ENCODE measurements around the gene CEP97.

CEP97 gene

GRCh38 chr3:101720851-101721840, 3.3 kb upstream of the CEP97 start:
- H3K27me3 ChIP-seq (replicated peaks in 2 of 5; ENCODE audit: control insufficient read depth in 4 of 5, insufficient read depth in 5 of 5, low read length in 4 of 5) = no peaks in the 10 kb centered on the region
- DNase-seq = no peak
- no peaks in the 10 kb centered on the region for H3K36me3 ChIP-seq (ENCODE audit: control insufficient read depth in 4 of 4, insufficient read depth in 4 of 4, low read length in 3 of 4)
- no peaks in the 10 kb centered on the region for H3K9me3 ChIP-seq (ENCODE audit: control extremely low read depth in 1 of 5, control insufficient read depth in 4 of 5, insufficient read depth in 2 of 5, low read depth in 1 of 5, low read length in 4 of 5)
- H3K4me1 ChIP-seq (ENCODE audit: control extremely low read depth in 1 of 4, control insufficient read depth in 4 of 4, insufficient read depth in 4 of 4, low read length in 3 of 4) = peaks cover 5 to 38% (median 19%) of the 10 kb centered on the region in 4 experiments
- peak overlapping the region in 1 of 2 experiments; percentile 15 for H3K27ac ChIP-seq (ENCODE audit: insufficient read depth in 1 of 2, low read depth in 1 of 2, low read length in 2 of 2, poor library complexity in 1 of 2, severe bottlenecking in 2 of 2)
- ChIA-PET CTCF (interaction anchor here (0.7 to 1.6 kb wide), 4 partner anchors 11 to 55 kb away, joined by 3 to 4 read pairs (median 3); no protein-coding TSS in a partner anchor), POLR2A (no interaction called here)
- no peak overlapping the region for H3K4me3 ChIP-seq (ENCODE audit: control insufficient read depth in 1 of 7, extremely low read depth in 1 of 7, insufficient read depth in 4 of 7, low read depth in 2 of 7, low read length in 6 of 7)
- WGBS (ENCODE audit: insufficient coverage) = 92% methylated on average over 9 of the region's 10 CpGs

- CTCF ChIA-PET = interaction anchor here (1.2 kb wide), 1 partner anchor 17 kb away, joined by 3 read pairs; no protein-coding TSS in a partner anchor
- Histone ChIP-seq H3K4me1 (ENCODE audit: control extremely low read depth in 1 of 4, control insufficient read depth in 4 of 4, insufficient read depth in 4 of 4, low read length in 3 of 4) (peaks cover 5 to 38% (median 21%) of the 10 kb centered on the region in 4 experiments), H3K36me3 (ENCODE audit: control insufficient read depth in 4 of 4, insufficient read depth in 4 of 4, low read length in 3 of 4) (peaks cover 0 to 4% (median 1%) of the 10 kb centered on the region in 4 experiments), H3K27me3 (replicated peaks in 2 of 5; ENCODE audit: control insufficient read depth in 4 of 5, insufficient read depth in 5 of 5, low read length in 4 of 5) (no peaks in the 10 kb centered on the region), H3K27ac (ENCODE audit: insufficient read depth in 1 of 2, low read depth in 1 of 2, low read length in 2 of 2, poor library complexity in 1 of 2, severe bottlenecking in 2 of 2) (no peak overlapping the region), H3K9me3 (ENCODE audit: control extremely low read depth in 1 of 5, control insufficient read depth in 4 of 5, insufficient read depth in 2 of 5, low read depth in 1 of 5, low read length in 4 of 5) (no peaks in the 10 kb centered on the region), H3K4me3 (ENCODE audit: control insufficient read depth in 1 of 7, extremely low read depth in 1 of 7, insufficient read depth in 4 of 7, low read depth in 2 of 7, low read length in 6 of 7) (peak overlapping the region in 3 of 7 experiments; percentile 6 to 50 (median 45))
- peak in 2 of 3 donors; percentile 66 to 76 for DNase-seq
- POLR2A ChIA-PET = no interaction called here
- 81% methylated on average over 7 of the region's 7 CpGs for WGBS (ENCODE audit: insufficient coverage)
Measured at GRCh38 chr3:101722394-101723173, 1.8 kb upstream of the CEP97 start.

GRCh38 chr3:101725194-101725889, 928 bp downstream of the CEP97 start:
- Histone ChIP-seq H3K27ac (ENCODE audit: insufficient read depth in 1 of 2, low read depth in 1 of 2, low read length in 2 of 2, poor library complexity in 1 of 2, severe bottlenecking in 2 of 2) (peak overlapping the region; percentile 66 to 86), H3K36me3 (ENCODE audit: control insufficient read depth in 4 of 4, insufficient read depth in 4 of 4, low read length in 3 of 4) (peaks cover 6 to 18% (median 10%) of the 10 kb centered on the region in 4 experiments), H3K4me1 (ENCODE audit: control extremely low read depth in 1 of 4, control insufficient read depth in 4 of 4, insufficient read depth in 4 of 4, low read length in 3 of 4) (peaks cover 5 to 38% (median 21%) of the 10 kb centered on the region in 4 experiments), H3K9me3 (ENCODE audit: control extremely low read depth in 1 of 5, control insufficient read depth in 4 of 5, insufficient read depth in 2 of 5, low read depth in 1 of 5, low read length in 4 of 5) (no peaks in the 10 kb centered on the region), H3K27me3 (replicated peaks in 2 of 5; ENCODE audit: control insufficient read depth in 4 of 5, insufficient read depth in 5 of 5, low read length in 4 of 5) (no peaks in the 10 kb centered on the region), H3K4me3 (ENCODE audit: control insufficient read depth in 1 of 7, extremely low read depth in 1 of 7, insufficient read depth in 4 of 7, low read depth in 2 of 7, low read length in 6 of 7) (peak overlapping the region; percentile 92 to 99 (median 96))
- peak; percentile 48 to 80 (median 75) for DNase-seq
- 0% methylated on average over 9 of the region's 21 CpGs for WGBS (ENCODE audit: insufficient coverage)
- ChIA-PET CTCF (interaction anchor here (0.9 to 1.4 kb wide), 3 partner anchors 41 to 64 kb away, joined by 3 to 10 read pairs (median 3); no protein-coding TSS in a partner anchor), POLR2A (no interaction called here)

- POLR2A ChIA-PET = no interaction called here
- peak overlapping the region; percentile 92 to 99 (median 96) for H3K4me3 ChIP-seq (ENCODE audit: control insufficient read depth in 1 of 7, extremely low read depth in 1 of 7, insufficient read depth in 4 of 7, low read depth in 2 of 7, low read length in 6 of 7)
- H3K4me1 ChIP-seq (ENCODE audit: control extremely low read depth in 1 of 4, control insufficient read depth in 4 of 4, insufficient read depth in 4 of 4, low read length in 3 of 4) = peaks cover 5 to 35% (median 20%) of the 10 kb centered on the region in 4 experiments
- no peaks in the 10 kb centered on the region for H3K9me3 ChIP-seq (ENCODE audit: control extremely low read depth in 1 of 5, control insufficient read depth in 4 of 5, insufficient read depth in 2 of 5, low read depth in 1 of 5, low read length in 4 of 5)
- 61% methylated on average over 3 of the region's 3 CpGs for WGBS (ENCODE audit: insufficient coverage)
- CTCF ChIA-PET = interaction anchor here (1.1 kb wide), 1 partner anchor 50 kb away, joined by 3 read pairs; no protein-coding TSS in a partner anchor
- H3K27me3 ChIP-seq (replicated peaks in 2 of 5; ENCODE audit: control insufficient read depth in 4 of 5, insufficient read depth in 5 of 5, low read length in 4 of 5) = no peaks in the 10 kb centered on the region
- H3K36me3 ChIP-seq (ENCODE audit: control insufficient read depth in 4 of 4, insufficient read depth in 4 of 4, low read length in 3 of 4) = peaks cover 6 to 21% (median 11%) of the 10 kb centered on the region in 4 experiments
- no peak for DNase-seq
- peak overlapping the region; percentile 66 to 86 for H3K27ac ChIP-seq (ENCODE audit: insufficient read depth in 1 of 2, low read depth in 1 of 2, low read length in 2 of 2, poor library complexity in 1 of 2, severe bottlenecking in 2 of 2)
Measured at GRCh38 chr3:101725890-101726275, 1.5 kb downstream of the CEP97 start.

- CTCF ChIA-PET = no interaction called here
- no peak for DNase-seq
- Histone ChIP-seq H3K4me3 (ENCODE audit: control insufficient read depth in 1 of 7, extremely low read depth in 1 of 7, insufficient read depth in 4 of 7, low read depth in 2 of 7, low read length in 6 of 7) (no peak overlapping the region), H3K9me3 (ENCODE audit: control extremely low read depth in 1 of 5, control insufficient read depth in 4 of 5, insufficient read depth in 2 of 5, low read depth in 1 of 5, low read length in 4 of 5) (no peaks in the 10 kb centered on the region), H3K27ac (ENCODE audit: insufficient read depth in 1 of 2, low read depth in 1 of 2, low read length in 2 of 2, poor library complexity in 1 of 2, severe bottlenecking in 2 of 2) (no peak overlapping the region), H3K27me3 (replicated peaks in 2 of 5; ENCODE audit: control insufficient read depth in 4 of 5, insufficient read depth in 5 of 5, low read length in 4 of 5) (no peaks in the 10 kb centered on the region), H3K36me3 (ENCODE audit: control insufficient read depth in 4 of 4, insufficient read depth in 4 of 4, low read length in 3 of 4) (peaks cover 14 to 55% (median 29%) of the 10 kb centered on the region in 4 experiments), H3K4me1 (ENCODE audit: control extremely low read depth in 1 of 4, control insufficient read depth in 4 of 4, insufficient read depth in 4 of 4, low read length in 3 of 4) (peaks cover 0 to 11% (median 10%) of the 10 kb centered on the region in 4 experiments)
- 100% methylated on average over 1 of the region's 5 CpGs for WGBS (ENCODE audit: insufficient coverage)
- POLR2A ChIA-PET = no interaction called here
Measured at GRCh38 chr3:101729586-101729985, 5.2 kb downstream of the CEP97 start.

- Histone ChIP-seq H3K9me3 (ENCODE audit: control extremely low read depth in 1 of 5, control insufficient read depth in 4 of 5, insufficient read depth in 2 of 5, low read depth in 1 of 5, low read length in 4 of 5) (peaks cover 0 to 5% (median 2%) of the 10 kb centered on the region in 5 experiments), H3K4me3 (ENCODE audit: control insufficient read depth in 1 of 7, extremely low read depth in 1 of 7, insufficient read depth in 4 of 7, low read depth in 2 of 7, low read length in 6 of 7) (no peak overlapping the region), H3K27ac (ENCODE audit: insufficient read depth in 1 of 2, low read depth in 1 of 2, low read length in 2 of 2, poor library complexity in 1 of 2, severe bottlenecking in 2 of 2) (no peak overlapping the region), H3K4me1 (ENCODE audit: control extremely low read depth in 1 of 4, control insufficient read depth in 4 of 4, insufficient read depth in 4 of 4, low read length in 3 of 4) (peaks cover 0 to 7% (median 3%) of the 10 kb centered on the region in 4 experiments), H3K36me3 (ENCODE audit: control insufficient read depth in 4 of 4, insufficient read depth in 4 of 4, low read length in 3 of 4) (peaks cover 19 to 68% (median 40%) of the 10 kb centered on the region in 4 experiments), H3K27me3 (replicated peaks in 2 of 5; ENCODE audit: control insufficient read depth in 4 of 5, insufficient read depth in 5 of 5, low read length in 4 of 5) (no peaks in the 10 kb centered on the region)
- POLR2A ChIA-PET = interaction anchor here (0.6 kb wide), 1 partner anchor 130 kb away, joined by 5 read pairs; no protein-coding TSS in a partner anchor
- CTCF ChIA-PET = no interaction called here
- no peak for DNase-seq
Measured at GRCh38 chr3:101730839-101731238, 6.4 kb downstream of the CEP97 start.

Data from common myeloid progenitor, CD34-positive (primary cell).